Activated naive CD4-positive, alpha-beta T cell (primary cell): ENCODE measurements around the gene MEX3B.
A peak's percentile ranks its signal among the peaks of the same experiment; 100 is the strongest.

Experiments used
- DNase-seq, 4 experiments: peaks; one replicate each; lab custom pipeline; 2025; lab: John Stamatoyannopoulos, UW

MEX3B gene

DNA sequence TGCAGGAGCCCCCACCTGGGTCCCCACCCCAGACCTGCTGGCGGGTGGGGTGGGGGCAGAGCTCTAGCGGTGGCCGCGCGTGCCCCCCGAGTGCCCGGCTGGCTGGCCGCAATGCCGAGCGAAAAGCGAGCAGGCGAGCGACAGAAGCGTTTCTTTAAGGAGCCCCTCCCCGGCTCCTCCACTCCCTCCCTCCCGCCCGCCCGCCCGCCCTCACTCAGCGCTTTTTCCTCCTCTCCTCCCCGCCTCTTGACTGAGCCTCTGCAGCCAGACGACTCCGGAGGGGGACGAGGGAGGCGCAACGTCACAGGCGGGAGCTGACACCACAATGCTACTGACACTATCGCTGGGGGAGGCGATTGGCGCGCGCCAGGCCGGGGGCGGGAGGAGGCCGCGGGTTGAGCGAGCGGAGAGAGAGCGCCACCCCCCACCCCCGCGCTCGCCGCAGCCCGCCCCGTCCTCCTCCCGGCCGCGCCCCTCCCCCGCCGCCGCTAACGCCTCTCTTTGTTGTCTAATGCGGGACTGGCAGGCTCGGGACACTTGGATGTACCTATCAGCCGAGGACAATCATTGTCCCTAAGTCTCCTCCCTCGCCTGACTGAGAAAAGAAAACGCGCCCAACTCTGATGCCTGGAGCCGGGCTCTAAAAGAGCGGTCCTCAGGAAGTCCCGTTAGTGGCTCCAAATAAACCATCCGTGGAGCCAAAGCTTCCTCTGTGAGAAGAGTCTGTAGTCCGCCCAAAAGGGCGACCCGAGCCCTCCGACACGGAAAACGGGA is at the start of gene MEX3B:
Gene MEX3B (minus strand): TSS at position 127 of the 774 bp plus-strand sequence. CDS start 313 bp downstream, outside the sequence.
- peak; percentile 59 to 83 (median 67) for DNase-seq

DNA sequence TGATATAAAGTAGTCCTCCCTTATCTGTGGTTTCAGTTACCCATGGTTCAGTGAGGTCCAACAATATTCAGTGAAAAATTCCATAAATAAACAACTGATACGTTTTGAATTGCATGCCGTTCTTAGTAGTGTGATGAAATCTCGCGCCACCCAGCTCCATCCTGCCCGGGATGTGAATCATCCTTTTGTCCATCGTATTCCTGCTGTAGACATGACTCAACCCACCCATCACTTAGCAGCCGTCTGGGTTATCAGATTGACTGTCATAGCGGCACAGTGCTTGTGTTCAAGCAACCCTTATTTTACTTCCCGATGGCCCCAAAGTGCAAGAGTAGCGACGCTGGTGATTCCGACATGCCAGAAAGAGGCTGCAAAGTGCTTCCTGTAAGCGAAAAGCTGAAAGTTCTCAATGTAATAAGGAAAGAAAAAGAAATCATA is 48.0 kb upstream of the MEX3B start:
- no peak for DNase-seq

DNA sequence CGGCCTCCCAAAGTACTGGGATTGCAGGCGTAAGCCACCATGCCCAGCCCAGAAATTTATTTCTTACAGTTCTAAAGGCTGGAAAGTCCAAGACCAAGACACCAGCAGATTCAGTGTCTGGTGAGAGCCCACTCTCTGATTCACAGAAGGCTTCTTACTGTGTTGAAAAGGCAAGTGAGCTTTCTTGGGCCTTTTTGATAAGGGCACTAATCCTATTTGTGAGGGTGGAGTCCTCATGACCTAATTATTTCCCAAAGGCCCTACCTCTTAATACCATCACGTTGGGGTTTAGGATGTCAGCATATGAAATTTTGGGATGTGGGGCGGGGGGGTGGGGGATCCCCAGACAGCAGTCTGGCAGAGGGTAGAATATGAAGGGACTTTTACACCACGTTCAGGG is 47.5 kb upstream of the MEX3B start:
- DNase-seq = no peak

DNA sequence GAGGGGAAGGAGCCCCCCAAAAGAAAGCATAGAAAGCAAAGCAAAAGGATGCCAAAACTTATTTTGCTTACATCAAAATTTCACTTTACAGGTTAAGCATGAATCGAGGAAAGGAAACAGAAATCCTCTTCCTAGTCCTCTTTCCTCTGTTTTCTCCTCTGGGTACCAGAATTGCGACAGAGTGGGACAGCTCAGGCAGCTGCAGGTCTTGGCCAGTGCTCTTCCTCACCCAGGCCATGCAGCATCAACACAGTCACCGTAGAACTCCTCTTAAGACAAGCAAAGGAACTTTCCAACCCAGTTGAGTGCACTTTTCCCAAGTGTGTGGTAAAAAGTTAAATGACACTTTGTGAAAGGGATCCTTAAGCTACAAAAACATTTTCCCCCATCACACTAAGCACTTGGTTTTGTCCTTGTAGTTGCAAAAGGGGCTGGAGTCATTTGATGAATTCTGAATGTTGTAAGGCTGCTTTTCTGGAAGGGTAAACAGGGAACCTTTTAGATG is 45.9 kb upstream of the MEX3B start:
- DNase-seq = no peak

DNA sequence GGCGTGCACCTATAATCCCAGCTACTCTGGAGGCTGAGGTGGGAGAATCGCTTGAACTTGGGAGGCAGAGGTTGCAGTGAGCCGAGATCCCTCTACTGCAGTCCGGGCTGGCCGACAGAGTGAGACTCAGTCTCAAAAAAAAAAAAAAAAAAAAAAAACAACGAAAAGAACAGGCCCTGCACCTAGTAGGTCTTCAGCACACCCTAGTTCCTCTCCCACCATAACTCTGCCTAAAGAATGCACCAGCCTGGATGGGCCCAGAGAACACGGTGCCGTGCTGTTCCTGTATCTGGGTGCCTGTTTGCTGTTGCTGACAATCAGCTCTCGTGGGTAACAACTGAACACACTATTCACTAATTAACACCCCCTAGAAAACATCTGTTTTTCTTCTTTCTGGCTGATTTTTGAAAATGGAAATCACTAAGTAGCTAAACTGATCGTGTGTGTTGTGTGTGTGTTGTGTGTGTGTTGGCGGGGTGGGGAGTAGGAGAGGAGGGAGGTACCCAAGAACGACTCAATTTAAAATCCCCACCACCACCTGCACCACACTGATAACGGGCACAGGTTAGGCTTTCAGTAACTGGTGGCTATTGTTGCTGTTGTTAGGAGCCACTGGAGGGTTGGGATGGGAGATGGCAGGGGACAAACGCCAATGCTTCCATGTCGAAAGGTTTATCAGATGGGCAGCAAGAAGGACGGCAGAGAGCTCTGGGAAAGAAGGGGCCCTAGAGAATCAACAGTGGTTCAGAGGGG is 40.6 kb upstream of the MEX3B start:
- DNase-seq = no peak

DNA sequence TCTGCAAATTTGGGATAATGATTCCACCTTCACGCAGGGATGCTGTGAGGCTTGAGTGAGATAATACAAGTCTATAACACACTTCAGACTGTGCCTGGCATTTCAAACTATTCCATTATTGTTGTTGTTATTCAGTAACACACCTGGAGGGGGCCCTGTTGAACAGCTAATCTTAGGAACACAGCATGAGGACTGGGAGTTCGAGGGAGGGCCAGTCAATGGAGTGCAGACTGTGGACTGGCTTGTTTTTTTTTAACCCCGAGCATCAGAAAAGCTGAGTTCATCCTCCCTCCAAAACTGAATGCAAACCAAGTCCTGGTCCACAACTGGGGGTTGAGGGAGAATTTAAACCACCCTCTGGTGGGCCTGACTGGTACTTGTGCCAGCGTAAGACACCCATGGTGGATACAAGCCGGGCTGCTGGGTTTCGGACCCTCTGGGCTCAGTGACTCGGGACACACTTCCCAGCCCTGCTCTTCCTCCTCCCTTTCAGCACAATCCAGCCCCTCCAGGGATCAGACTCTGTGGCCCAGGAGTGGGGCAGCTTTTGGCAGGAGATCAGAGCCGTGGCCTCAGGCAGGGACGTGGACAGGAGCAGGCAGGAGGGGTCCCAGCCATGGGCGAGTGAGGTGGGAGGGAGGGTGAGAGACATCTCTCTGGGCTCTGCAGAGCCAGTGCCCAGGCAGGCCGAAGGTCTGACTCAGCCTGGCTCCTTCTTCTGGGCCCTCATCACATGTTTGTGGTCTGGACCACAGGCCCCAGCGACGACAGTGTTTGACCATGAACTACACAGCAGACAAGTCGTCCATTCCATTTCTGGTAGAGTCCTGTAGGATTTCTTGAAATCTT is 36.3 kb upstream of the MEX3B start:
- no peak for DNase-seq

DNA sequence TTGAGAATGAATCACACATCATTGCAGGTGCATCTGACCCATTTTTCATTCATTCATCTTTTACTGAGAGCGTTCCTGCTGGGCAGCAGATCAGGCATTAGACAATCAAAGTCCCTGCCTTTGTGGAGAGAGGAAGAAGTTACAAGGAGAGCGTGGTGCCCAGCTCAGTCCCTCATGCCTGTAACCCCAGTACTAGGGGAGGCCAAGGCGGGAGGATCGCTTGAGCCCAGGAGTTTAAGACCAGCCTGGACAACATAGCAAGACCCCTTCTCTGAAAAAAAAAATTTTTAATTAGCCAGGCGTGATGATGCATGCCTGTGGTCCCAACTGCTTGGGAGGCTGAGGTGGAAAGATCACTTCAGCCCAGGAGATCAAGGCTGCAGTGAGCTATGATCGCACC is 35.0 kb upstream of the MEX3B start:
- DNase-seq = no peak

DNA sequence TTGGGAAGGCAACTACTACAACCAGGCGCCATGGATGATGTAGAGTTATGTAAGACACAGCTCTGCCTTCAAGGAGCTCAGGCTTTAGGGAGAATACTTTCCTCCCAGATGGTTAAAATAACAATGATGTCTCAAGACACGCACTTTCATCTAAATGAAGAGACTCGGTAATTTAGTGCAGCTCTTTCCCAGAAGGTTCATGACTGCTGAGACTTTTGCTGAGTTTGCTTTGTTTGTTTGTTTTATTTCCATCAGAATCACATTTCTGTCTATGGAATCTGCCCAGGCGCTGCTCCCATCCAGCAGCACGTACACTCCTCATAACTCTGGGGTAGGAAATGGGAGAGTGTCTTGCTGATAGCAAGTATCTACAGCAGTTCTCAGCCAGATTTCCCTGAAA is 33.9 kb upstream of the MEX3B start:
- no peak for DNase-seq

DNA sequence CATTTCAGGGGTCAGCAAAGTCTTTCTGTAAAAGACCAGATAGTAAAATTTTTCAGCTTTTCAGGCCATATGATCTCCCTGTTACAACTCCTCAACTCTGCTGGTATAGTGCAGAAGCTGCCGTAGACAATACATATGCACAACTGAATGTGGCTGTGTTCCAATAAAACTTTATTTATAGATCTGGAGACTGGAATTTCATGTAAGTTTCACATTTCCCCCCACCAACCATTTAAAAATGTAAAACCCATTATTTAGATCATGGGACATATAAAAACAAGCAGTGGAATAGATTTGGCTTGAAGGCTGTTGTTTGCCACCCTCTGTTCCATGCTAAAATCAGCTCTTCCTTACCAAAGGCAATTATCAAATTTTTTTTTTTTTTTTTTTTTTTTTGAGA is 28.8 kb upstream of the MEX3B start:
- DNase-seq = no peak

DNA sequence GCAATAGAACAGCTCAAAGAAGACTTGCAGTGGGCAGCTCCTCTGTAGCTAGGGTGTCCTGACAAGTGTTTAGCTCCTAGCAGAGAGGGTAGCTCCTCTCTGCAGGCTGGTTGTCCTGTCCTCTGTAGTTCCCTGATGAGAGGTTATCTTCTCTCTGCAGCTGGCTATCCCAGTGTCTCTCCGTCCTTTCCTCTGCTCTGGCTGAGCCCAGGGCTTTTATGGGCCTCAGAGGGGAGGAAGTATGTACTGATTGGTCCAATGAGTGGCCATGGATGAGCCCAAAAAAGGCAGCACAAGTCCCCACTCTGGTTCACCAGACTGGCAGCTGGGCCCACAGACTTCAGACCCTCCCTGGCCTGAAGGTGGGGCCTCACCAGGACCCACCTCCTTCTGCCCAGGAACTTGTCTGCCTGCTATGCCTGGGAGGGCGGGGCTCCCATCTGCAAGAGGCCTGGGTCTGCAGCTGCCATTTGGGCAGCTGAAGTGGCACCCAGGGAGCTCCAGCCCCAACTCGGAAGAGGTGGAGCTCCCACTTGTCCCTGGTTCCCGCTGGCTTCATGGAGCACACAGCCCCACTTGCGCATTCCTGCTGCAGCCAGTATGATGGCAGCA is 27.2 kb upstream of the MEX3B start:
- no peak for DNase-seq

DNA sequence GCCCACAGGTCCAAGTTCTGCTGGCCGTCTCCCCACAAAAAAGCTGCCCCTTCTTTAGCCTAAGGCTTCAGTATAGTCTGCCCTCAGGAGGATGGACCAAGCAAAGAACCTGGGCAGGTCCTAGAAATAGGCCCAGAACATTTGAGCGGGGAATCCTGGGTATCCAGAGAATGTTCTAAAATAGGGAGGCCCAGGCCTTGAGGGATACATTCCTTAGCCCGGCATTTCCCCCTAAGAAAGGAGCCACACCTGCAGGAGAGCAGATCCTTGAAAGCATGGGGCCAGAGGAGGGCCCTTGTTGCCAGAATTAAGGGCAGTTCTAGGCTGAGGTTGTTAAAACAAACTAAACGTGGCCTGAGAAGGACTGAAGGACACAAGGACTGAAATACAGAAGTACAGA is 20.6 kb upstream of the MEX3B start:
- no peak for DNase-seq

DNA sequence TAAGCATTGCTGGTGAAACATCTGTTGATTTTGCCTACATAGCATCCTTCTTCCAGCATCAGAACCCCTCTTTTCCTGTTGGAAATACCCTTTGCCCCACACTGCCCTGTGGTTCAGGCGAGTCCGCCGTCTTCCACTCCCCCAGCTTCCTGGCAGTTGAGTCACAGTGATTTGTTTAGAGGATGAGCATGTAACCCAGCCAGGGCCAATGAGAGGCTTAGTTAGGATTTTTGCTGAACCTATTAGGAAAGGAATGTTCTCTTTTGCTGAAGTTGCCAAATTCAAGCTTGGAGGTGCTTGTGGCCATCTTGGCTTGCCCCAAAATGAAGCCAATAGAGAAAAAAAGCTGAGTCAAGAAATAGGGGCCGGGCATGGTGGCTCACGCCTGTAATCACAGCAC is 19.0 kb upstream of the MEX3B start:
- no peak for DNase-seq

DNA sequence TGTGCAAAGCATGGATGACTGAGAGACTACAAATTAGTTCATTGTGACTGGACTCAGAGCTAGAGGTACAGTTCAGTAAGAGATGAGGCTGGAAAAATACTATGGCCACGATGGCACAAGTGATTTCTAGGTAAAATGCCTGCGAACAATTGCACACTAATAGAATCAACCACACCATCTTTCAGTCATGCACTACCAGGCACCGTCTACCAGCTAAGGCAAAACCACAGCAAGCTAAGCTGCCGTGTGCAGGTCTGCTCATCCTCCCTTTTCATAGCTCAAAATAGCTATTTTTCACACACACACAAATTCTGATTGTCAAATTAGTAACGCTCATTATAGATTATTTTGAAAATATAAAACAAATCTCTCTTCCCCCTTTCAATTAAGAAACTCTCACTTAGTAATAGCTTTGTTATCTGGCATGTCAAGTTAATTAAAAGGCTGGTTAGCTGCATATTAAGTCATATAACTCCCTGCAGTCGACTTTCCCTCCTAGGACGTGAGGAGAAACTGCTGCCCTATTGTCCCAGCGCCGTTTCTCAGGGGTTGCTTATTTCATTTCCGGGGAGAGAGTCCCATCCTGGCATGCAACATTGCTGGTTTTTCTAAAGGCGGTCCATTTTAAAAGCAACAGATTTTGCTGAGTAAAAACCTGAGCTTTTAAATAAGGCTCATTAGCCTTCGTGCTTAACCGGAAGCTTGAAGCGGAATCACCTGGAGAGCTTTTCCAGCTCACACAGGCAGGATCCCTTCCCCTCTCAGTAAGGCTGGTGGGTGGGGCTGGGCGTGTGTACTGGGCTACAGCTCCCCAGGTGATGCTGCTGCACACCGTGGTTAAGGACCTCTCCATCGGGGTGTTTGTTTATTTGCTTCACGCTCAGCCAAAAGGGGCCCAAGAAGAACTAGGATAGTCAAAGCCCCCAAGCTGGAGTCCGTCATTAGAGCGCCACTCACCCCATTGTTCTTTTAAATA is 16.9 kb upstream of the MEX3B start:
- no peak for DNase-seq

DNA sequence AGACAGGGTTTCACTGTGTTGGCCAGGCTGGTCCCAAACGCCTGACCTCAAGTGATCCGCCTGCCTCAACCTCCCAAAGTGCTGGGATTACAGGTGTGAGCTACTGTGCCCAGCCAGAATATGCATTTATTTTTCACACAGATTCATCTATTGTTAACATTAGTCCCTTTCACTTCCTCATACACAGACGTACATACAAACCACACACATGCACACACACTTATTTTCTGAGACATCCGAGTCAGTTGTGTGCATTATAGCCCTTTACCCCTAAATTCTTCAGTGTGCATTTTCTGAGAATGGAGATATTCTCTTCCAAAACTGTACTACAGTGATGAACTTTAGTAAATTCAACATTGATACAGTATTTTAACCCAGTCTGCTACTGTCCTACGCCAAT is 15.0 kb upstream of the MEX3B start:
- DNase-seq = no peak

DNA sequence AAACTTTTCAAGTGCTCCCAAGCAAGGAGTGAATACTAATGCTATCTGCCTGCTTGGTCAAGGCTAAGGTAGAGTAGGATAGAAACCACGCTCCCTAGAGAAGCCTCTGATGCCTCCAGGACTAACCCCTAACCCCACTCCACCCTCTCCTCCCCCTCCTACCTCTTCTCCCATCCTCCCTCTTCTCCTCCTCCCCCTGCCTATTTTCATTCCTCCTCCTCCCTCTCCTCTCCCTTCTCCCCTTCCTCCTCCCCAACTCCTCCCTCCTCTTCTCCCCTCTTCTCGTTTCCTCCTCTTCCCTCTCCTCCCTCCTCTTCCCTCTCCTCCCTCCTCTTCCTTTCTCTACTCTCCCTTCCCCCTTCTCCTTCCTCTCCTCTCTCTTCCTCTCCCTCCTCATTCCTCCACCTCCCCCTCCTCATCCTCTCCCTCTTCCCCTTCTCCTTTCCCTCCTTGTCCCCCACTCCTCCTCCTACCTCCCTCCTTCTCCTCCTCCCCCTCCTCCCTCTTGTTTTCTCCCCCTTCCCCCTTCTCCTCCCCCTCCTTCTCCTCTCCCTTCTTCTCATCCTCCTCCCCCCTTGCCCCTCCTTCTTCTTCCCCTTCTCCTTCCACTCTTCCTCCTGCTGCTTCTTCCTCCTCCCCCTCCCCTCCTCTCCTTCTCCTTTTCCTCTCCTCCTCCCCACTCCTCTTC is 12.8 kb upstream of the MEX3B start:
- no peak for DNase-seq

DNA sequence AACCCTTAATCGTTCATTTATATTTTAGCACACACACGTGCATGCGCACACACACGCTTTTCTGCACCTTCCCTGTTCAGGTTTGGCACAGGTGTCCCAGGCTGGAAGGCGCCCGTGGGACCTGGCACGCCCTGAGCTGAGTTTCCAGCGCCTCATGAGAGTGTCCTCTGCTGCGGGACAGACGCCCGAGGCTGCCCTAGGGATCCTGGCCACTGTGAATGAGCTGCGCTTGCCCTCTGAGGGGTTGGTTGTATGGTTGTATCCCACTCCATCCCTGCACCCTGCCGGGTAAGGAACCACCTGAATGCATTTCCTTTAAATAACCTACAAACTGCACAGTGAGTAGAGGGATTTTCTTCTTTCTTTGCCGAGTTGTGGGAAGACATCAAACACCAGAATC is 12.2 kb upstream of the MEX3B start:
- DNase-seq = no peak

DNA sequence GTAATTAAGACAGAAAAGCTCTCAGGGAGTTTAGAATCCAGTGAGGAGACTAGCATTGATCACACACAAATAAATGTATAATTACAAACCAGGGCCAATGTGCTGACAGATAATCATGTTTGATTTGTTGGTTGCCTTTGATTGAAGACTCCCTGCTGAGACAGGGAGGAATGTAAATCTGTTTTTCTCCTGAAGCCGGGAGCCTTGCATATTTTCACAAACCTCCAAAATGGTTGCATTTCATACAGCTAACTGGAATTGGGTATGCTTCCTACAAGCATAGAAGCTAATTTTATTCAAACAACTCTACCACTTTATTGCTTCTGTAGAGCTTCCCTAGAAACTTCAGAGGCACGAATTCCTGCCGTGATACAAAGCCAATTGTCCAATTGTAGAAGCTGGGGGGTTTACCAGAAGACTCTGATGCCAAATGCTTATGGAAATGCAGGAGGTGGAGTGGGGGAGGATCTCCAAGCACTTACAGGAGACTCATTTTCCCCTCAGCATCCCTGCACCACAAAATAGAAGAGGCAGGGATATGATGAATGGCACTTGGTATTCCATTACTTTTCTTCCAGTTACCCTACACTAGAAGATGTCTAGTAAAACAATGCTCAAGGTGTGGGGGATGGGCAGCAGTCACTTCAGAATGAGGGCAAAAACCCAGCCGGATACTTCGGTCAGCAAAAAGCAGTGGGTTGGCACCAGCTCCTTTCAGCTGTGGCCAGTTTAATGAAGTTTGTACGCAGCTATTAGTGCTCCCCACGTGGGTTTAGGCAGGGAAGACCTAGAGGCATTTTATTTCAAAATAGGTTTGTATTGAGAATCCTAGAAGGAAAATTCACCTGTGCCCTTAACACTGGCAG is 11.4 kb upstream of the MEX3B start:
- DNase-seq = no peak

DNA sequence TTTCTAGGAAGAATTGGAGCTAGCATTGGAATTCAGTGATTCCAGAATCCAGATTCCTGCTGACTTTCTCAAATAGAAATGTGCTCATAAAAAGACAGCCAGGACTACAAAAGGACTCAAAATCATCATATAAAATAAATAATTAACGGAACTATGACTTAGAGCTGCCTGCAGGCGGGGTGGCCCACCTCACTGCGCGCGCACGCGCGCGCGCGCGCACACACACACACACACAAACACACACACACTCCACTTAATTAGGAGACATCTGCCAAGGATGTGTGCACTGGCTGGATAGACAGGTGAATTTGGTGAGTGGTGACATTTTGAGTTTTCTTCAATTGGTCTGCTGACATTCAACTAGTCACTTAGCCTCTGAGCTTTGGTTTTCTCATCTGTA is 6.9 kb upstream of the MEX3B start:
- no peak for DNase-seq

DNA sequence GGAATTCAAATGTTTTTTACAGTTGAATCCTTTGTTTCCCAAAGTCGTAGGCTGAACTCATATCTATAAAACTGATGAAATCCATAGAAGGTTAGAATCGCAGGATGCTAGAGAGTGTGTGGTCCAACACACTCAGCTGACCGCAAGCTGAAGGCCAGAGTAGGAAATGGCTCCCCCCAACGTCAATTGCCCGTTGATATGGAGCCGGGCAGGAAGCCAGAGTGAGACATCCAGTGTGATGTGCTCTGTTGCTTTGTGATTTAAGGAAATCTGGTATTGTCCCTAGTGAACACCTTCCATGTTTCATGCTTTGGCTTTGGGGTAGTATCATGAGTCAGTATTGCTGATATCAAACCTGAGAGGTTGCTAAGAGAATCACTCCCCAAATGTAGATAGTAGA is 5.8 kb upstream of the MEX3B start:
- no peak for DNase-seq
